COLO668 (cell line): ENCODE measurements around the gene HOXB3.
A peak's percentile ranks its signal among the peaks of the same experiment; 100 is the strongest.
"Not testable (repeated sequence)": the region's sequence is repeated elsewhere in the genome, so short reads cannot be mapped to it uniquely, and the experiment has no call there.

Experiments
- DNase-seq: peaks from one replicate; lab custom pipeline; 2025; ENCODE audit not compliant: unreplicated experiment; lab: John Stamatoyannopoulos, UW

The HOXB3 gene

GRCh38 chr17:48530208-48530886 is 59.7 kb downstream of the HOXB3 start:
- no peak for DNase-seq

- no peak for DNase-seq
These were observed 60.4 kb downstream of the HOXB3 start for GRCh38 chr17:48529683-48530009.

- DNase-seq, result no peak
These were observed 60.9 kb downstream of the HOXB3 start for GRCh38 chr17:48528936-48529682.

GRCh38 chr17:48528153-48528935 is 61.7 kb downstream of the HOXB3 start:
- no peak for DNase-seq

- no peak for DNase-seq
These were observed 62.5 kb downstream of the HOXB3 start for GRCh38 chr17:48527547-48527932.

- no peak for DNase-seq
These were observed 63.2 kb downstream of the HOXB3 start for GRCh38 chr17:48526608-48527546.

- DNase-seq, result no peak
These were observed 67.0 kb downstream of the HOXB3 start for GRCh38 chr17:48523010-48523409.

GRCh38 chr17:48522031-48522653 is 67.9 kb downstream of the HOXB3 start:
- peak; percentile 53 for DNase-seq

GRCh38 chr17:48520631-48521079 is 69.4 kb downstream of the HOXB3 start:
- no peak for DNase-seq

GRCh38 chr17:48519427-48519826 is 70.6 kb downstream of the HOXB3 start:
- DNase-seq, result no peak

- no peak for DNase-seq
These were observed 72.6 kb downstream of the HOXB3 start for GRCh38 chr17:48517478-48517877.

GRCh38 chr17:48515925-48516900 is 73.8 kb downstream of the HOXB3 start:
- no peak for DNase-seq

GRCh38 chr17:48514477-48514876 is 75.6 kb downstream of the HOXB3 start:
- DNase-seq, result no peak

- no peak for DNase-seq
These were observed 76.2 kb downstream of the HOXB3 start for GRCh38 chr17:48513666-48514455.

GRCh38 chr17:48513097-48513496 is 76.9 kb downstream of the HOXB3 start:
- DNase-seq, result no peak

- DNase-seq, result no peak
These were observed 79.1 kb downstream of the HOXB3 start for GRCh38 chr17:48510761-48511604.

- no peak for DNase-seq
These were observed 79.7 kb downstream of the HOXB3 start for GRCh38 chr17:48510381-48510760.

GRCh38 chr17:48509708-48510107 is 80.3 kb downstream of the HOXB3 start:
- not testable (repeated sequence) for DNase-seq
